Adrenal gland (tissue), 12 donors: ENCODE measurements around the gene RFT1. TPM values are rescaled to one million over a fixed set of nuclear protein-coding genes. Genes with fewer than 3 reads are reported as not detected.

ENCODE experiments used
- DNase-seq, 7 donors: peaks; one replicate each; pipeline ENCODE4 v3.0.0-alpha.2; 2019 to 2020
- H3K27ac ChIP-seq, 5 donors: fragments of 200-600 bp; sonication (generic) in 4 of 5; 1 replicate in 3 of 5; 2 replicates in 2 of 5; pipeline versions ENCODE4 v1.5.1 to v1.8.0; 2016 to 2020; ENCODE audit warnings: mild to moderate bottlenecking in 1 of 5
- H3K27me3 ChIP-seq: fragments of 200-600 bp; 2 replicates; pipeline ENCODE4 v1.8.0; 2021
- H3K36me3 ChIP-seq, 2 donors: fragments of 200-600 bp; replicated peaks in 1 of 2; 1 replicate in 1 of 2; 2 replicates in 1 of 2; pipeline versions ENCODE4 v1.5.1 to v1.8.0; 2018 to 2022
- H3K4me1 ChIP-seq, 2 donors: fragments of 200-600 bp; replicated peaks in 1 of 2; 1 replicate in 1 of 2; 2 replicates in 1 of 2; pipeline versions ENCODE4 v1.5.1 to v1.8.0; 2018 to 2021
- H3K4me3 ChIP-seq, 4 donors: fragments of 200-600 bp; sonication (generic) in 3 of 4; one replicate each; pipeline ENCODE4 v1.5.1; 2016 to 2018
- H3K9me3 ChIP-seq, 3 donors: fragments of 200-600 bp; sonication (generic) in 1 of 3; replicated peaks in 1 of 3; 1 replicate in 2 of 3; 2 replicates in 1 of 3; pipeline versions ENCODE4 v1.5.1 to v1.8.0; 2016 to 2021
- POLR2A ChIP-seq, 2 donors: fragments of 450-650 bp; IDR thresholded peaks; one replicate each; pipeline ENCODE4 v1.6.1; 2017; ENCODE audit warnings: antibody characterized with exemption in 2 of 2, mild to moderate bottlenecking in 2 of 2, moderate library complexity in 1 of 2
- WGBS, 4 donors: extraction: QIAGEN DNeasy Blood & Tissue Kit in 2 of 4; methylation state at CpG; one replicate each; pipeline versions ENCODE4 v1.1.5 to v1.1.7; 2013 to 2017; 5-methylcytosine and 5-hydroxymethylcytosine counted together
- intact Hi-C, 2 donors: fragments of 100-400 bp; cut with DNase I; formaldehyde crosslinking; loops; one replicate each; pipeline versions ENCODE4 v1.14.1 to v1.15.0; 2022 to 2023
- polyA plus RNA-seq, 3 donors: library from polyadenylated mRNA; stranded (reverse); fragments of 200-250 nt in 2 of 3; fragments of 350-450 nt in 1 of 3; fragmentation: Illumina TruSeq in 1 of 3; extraction: RNeasy Lipid Tissue Mini Kit (QIAGEN cat#74804) in 1 of 3; gene quantifications; one replicate each; pipeline ENCODE4 v1.2.3, GENCODE V29; 2013 to 2014
- total RNA-seq, 9 donors: library from RNA; depleted of rRNA in 4 of 9; stranded (reverse); fragments of >200 nt in 4 of 9; fragments of 120-200 nt in 1 of 9; fragmentation: NEBNext Ultra II Directional in 1 of 9; extraction: Animal tissue kit (Norgen Biotek cat#: 25700) in 1 of 9; gene quantifications; one replicate each; pipeline versions ENCODE4 v1.1.0 to v1.2.4, GENCODE V29; 2013 to 2023
- TF ChIP-seq, protein P1 (sequence below), 6 experiments: fragments of 450-650 bp in 4 of 6; fragments of 200-600 bp in 2 of 6; sonication (generic) in 1 of 6; IDR thresholded peaks; 1 replicate in 5 of 6; 2 replicates in 1 of 6; pipeline versions ENCODE4 v1.5.1 to v1.8.0; 2016 to 2021; ENCODE audit warnings: antibody characterized with exemption in 6 of 6, mild to moderate bottlenecking in 2 of 6, moderate library complexity in 1 of 6
- donor health status: healthy with polysubstance abuse.
- donor health status: Bipolar disorder and iron deficiency.
- donor health status: DM: yes; HTN: yes; CAD: no.
- donor health status: DM: no; HTN: no; CAD: no.
- donor health status: DM: no; HTN: no; CAD: no.
- donor health status: DM: yes; HTN: yes; CAD: no.

The RFT1 gene
- total and polyA plus RNA-seq, 12 donors, result 6.7 to 34.5 (median 20.4) TPM

DNA sequence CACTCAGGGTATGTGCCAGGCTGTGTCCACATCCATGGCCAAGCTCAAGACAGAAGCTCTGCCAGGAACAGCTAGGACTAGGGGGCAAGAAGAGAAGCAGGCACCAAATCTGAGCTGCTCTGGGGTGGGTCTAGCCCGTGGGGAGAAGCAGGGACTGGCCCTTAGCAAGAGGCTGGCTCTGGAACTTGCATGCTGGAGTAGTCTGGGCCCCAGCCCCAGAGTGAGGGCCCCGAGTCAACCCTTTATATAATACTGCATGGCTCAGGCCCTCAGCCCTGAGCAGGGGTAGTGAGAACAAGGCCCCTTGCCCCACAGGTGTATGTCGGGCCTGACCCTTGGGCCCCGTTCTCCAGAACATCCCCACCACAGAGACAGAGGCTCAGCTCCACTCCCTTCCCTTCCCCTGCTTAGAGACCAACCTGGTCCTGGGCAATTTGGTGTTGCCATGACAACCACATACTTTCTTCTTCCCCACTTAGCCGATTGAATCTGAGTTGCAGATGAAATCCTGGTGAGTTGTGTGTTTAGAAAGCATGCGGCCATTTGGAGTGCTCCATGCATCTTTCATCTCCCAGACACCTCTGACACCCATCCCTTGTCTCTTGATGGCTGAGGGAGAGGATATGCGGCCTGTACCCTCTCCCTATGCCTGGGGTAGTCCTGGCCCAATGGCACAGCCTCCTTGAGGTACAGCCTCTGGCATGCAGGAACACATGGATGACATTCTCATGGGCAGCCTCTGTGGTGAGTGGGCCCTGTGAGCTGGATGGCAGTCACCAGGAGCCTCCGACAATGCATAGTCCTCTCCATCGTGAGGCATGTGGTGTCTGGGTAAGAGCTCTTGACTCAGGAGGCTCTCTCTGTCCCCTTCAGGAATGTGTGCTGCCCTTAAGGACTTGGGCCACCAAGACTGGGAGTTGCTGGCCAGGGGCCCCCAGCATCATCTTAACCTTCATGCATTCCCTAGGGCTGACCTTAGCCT, 55.2 kb downstream of the RFT1 start:
- intact Hi-C loops, result loop anchor here (5.0 to 10.0 kb wide), 4 partner anchors 140 to 320 kb away; no protein-coding TSS in a partner anchor
- peaks cover 0 to 6% of the 10 kb centered on the region in 2 donors for H3K4me1 ChIP-seq
- WGBS, 4 donors, result 80 to 87% (median 83%) methylated on average over 5 to 9 of the region's 9 CpGs
- H3K27me3 ChIP-seq, result no peaks in the 10 kb centered on the region
- TF ChIP-seq, protein P1, sequence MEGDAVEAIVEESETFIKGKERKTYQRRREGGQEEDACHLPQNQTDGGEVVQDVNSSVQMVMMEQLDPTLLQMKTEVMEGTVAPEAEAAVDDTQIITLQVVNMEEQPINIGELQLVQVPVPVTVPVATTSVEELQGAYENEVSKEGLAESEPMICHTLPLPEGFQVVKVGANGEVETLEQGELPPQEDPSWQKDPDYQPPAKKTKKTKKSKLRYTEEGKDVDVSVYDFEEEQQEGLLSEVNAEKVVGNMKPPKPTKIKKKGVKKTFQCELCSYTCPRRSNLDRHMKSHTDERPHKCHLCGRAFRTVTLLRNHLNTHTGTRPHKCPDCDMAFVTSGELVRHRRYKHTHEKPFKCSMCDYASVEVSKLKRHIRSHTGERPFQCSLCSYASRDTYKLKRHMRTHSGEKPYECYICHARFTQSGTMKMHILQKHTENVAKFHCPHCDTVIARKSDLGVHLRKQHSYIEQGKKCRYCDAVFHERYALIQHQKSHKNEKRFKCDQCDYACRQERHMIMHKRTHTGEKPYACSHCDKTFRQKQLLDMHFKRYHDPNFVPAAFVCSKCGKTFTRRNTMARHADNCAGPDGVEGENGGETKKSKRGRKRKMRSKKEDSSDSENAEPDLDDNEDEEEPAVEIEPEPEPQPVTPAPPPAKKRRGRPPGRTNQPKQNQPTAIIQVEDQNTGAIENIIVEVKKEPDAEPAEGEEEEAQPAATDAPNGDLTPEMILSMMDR (IDR thresholded peaks at IDR 0.05), result no peak
- TF ChIP-seq POLR2A (IDR thresholded peaks at IDR 0.05), result no peak
- no peaks in the 10 kb centered on the region for H3K36me3 ChIP-seq
- H3K9me3 ChIP-seq, result no peaks in the 10 kb centered on the region
- H3K27ac ChIP-seq, result no peak overlapping the region
- no peak overlapping the region for H3K4me3 ChIP-seq
- peak in 2 of 7 donors; percentile 8 to 18 for DNase-seq

DNA sequence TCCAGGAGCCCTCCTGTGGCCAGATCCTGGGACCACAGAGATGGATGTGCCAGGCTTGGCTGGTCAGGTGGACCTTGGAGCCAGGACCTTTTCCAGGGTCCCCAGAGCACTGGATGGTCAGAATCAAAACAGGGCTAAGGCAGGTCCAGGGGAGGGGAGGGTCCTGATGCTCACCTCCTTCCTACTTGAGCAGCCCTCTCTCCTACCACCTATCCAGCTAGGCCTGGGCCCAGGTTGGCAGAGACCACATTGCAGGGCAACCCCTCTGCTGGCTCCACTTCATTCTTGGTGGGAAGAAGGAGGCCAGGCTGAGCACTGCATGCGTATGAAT, 55.9 kb downstream of the RFT1 start:
- Histone ChIP-seq H3K4me3 (no peak overlapping the region), H3K27me3 (no peaks in the 10 kb centered on the region), H3K27ac (no peak overlapping the region), H3K36me3 (no peaks in the 10 kb centered on the region), H3K9me3 (no peaks in the 10 kb centered on the region), H3K4me1 (peaks cover 0 to 6% of the 10 kb centered on the region in 2 donors)
- 83 to 100% (median 100%) methylated on average over 1 of the region's 1 CpG for WGBS, 4 donors
- peak in 2 of 7 donors; percentile 2 to 20 for DNase-seq
- intact Hi-C loops, result loop anchor here (5.0 to 10.0 kb wide), 4 partner anchors 140 to 320 kb away; no protein-coding TSS in a partner anchor
- TF ChIP-seq, protein P1 (IDR thresholded peaks at IDR 0.05), result no peak
- no peak for TF ChIP-seq POLR2A (IDR thresholded peaks at IDR 0.05)

DNA sequence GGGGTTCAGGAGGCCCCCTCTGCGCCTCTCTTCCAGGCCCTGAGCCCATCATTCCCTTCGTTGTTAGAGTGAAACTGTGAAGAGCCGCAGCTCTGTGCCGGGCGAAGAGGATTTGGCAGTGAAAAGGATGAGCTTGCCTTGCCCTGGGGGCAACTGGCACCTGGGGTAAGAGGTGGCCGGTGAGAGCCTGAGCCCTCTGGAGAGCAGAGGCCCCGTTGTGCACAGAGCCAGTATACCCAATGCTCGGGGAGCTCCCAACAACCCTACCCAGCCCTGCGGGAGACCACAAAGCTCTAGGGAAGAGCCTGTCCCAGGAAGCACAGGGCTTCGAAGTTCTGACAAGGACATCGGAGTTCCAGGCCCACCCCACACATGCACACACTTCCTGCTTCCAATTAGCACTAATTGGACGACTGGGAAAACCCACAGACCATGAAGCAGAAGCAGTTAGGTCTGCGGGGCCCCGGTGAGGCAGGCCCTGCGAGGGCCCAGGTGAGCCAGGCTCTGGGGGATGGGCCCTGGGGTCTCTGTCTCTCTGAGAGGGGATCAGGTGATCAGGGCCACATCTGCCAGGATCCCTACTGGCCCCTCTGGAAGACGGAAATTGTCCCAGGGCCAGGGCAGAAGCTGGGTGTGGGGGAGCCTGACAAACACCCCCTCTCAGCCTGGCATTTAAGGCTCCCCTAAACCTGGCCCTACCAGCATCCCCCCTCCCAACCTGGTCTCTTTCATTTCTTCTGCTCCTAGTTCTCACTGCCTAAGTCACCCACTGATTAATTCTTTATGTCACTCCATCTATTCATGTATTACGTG, 56.5 kb downstream of the RFT1 start:
- intact Hi-C loops, result loop anchor here (5.0 to 10.0 kb wide), 4 partner anchors 139 to 319 kb away; no protein-coding TSS in a partner anchor
- Histone ChIP-seq H3K36me3 (no peaks in the 10 kb centered on the region), H3K4me1 (peaks cover 0 to 6% of the 10 kb centered on the region in 2 donors), H3K4me3 (peak overlapping the region in 1 of 4 donors; percentile 84), H3K27ac (peak overlapping the region in 1 of 5 donors; percentile 30), H3K27me3 (no peaks in the 10 kb centered on the region), H3K9me3 (no peaks in the 10 kb centered on the region)
- TF ChIP-seq, protein P1 (IDR thresholded peaks at IDR 0.05), result no peak
- no peak for TF ChIP-seq POLR2A (IDR thresholded peaks at IDR 0.05)
- WGBS, 4 donors, result 76 to 79% (median 78%) methylated on average over 10 to 17 of the region's 17 CpGs
- DNase-seq, result no peak
